Posterior vena cava (tissue), 2 donors: ENCODE data around the gene ABHD5. TPM values are rescaled to one million over a fixed set of nuclear protein-coding genes. Genes with fewer than 3 reads are reported as not detected.

ENCODE experiments used
- DNase-seq: peaks from one replicate; pipeline ENCODE4 v3.0.0-alpha.2; 2020; ENCODE audit warnings: low spot score
- intact Hi-C, 2 donors: fragments of 100-400 bp; cut with DNase I; formaldehyde crosslinking; loops; one replicate each; pipeline versions ENCODE4 v1.14.1 to v1.14.2; 2022 to 2023
- total RNA-seq, 2 donors: library from RNA; stranded (reverse); fragmentation: NEBNext Ultra II Directional; extraction: Animal tissue kit (Norgen Biotek cat#: 25700); gene quantifications; one replicate each; pipeline ENCODE4 v1.2.1, GENCODE V29; 2021
- donor health status: DM: yes; HTN: yes; CAD: no.
- donor health status: DM: yes; HTN: yes; CAD: no.

ABHD5 gene
- total RNA-seq, 2 donors from 2014 or later = 19.8 to 32.9 TPM

GRCh38 chr3:43742920-43743319, 52.2 kb downstream of the ABHD5 start:
- intact Hi-C loops = no loop called here
- no peak for DNase-seq

GRCh38 chr3:43747641-43748040, 56.9 kb downstream of the ABHD5 start:
- intact Hi-C loops = no loop called here

GRCh38 chr3:43748179-43748578, 57.4 kb downstream of the ABHD5 start:
- no peak for DNase-seq
- intact Hi-C loops = no loop called here

More at GRCh38 chr3:43747641-43748040, 56.9 kb downstream of the ABHD5 start:
- no peak for DNase-seq

- no peak for DNase-seq
- intact Hi-C loops = no loop called here
These were observed 57.9 kb downstream of the ABHD5 start for GRCh38 chr3:43748645-43749044.

GRCh38 chr3:43752905-43753304, 62.2 kb downstream of the ABHD5 start:
- intact Hi-C loops = no loop called here
- DNase-seq = no peak

GRCh38 chr3:43753741-43754715, 63.3 kb downstream of the ABHD5 start:
- DNase-seq = no peak

GRCh38 chr3:43755516-43756200, 64.9 kb downstream of the ABHD5 start:
- DNase-seq = no peak
- intact Hi-C loops = no loop called here

More at GRCh38 chr3:43753741-43754715, 63.3 kb downstream of the ABHD5 start:
- intact Hi-C loops = no loop called here

- intact Hi-C loops = no loop called here
- DNase-seq = no peak
These were observed 67.1 kb downstream of the ABHD5 start for GRCh38 chr3:43757666-43758321.

- intact Hi-C loops = no loop called here
- DNase-seq = no peak
These were observed 68.0 kb downstream of the ABHD5 start for GRCh38 chr3:43758592-43759225.

GRCh38 chr3:43759297-43759782, 68.6 kb downstream of the ABHD5 start:
- DNase-seq = no peak
- intact Hi-C loops = no loop called here

GRCh38 chr3:43759938-43760337, 69.2 kb downstream of the ABHD5 start:
- intact Hi-C loops = no loop called here
- no peak for DNase-seq

GRCh38 chr3:43760938-43761337, 70.2 kb downstream of the ABHD5 start:
- intact Hi-C loops = no loop called here
- no peak for DNase-seq

GRCh38 chr3:43762451-43762850, 71.7 kb downstream of the ABHD5 start:
- no peak for DNase-seq
- intact Hi-C loops = no loop called here

GRCh38 chr3:43764056-43764455, 73.3 kb downstream of the ABHD5 start:
- intact Hi-C loops = no loop called here
- no peak for DNase-seq

GRCh38 chr3:43764471-43764870, 73.7 kb downstream of the ABHD5 start:
- DNase-seq = no peak
- intact Hi-C loops = no loop called here

GRCh38 chr3:43765521-43765971, 74.8 kb downstream of the ABHD5 start:
- intact Hi-C loops = no loop called here
- no peak for DNase-seq

- DNase-seq = no peak
- intact Hi-C loops = no loop called here
These were observed 76.1 kb downstream of the ABHD5 start for GRCh38 chr3:43766672-43767465.

GRCh38 chr3:43768381-43768973, 77.7 kb downstream of the ABHD5 start:
- intact Hi-C loops = no loop called here
- no peak for DNase-seq
